GM19099 (cell line): ENCODE data around the gene PDCD7.

Experiments used
- POLR2A ChIP-seq: IDR thresholded peaks from 3 replicates; pipeline ENCODE4 v1.6.1; 2011; ENCODE audit warnings: low read depth; ENCODE audit not compliant: insufficient read length; ENCODE audit errors: extremely low read depth

PDCD7 gene

DNA sequence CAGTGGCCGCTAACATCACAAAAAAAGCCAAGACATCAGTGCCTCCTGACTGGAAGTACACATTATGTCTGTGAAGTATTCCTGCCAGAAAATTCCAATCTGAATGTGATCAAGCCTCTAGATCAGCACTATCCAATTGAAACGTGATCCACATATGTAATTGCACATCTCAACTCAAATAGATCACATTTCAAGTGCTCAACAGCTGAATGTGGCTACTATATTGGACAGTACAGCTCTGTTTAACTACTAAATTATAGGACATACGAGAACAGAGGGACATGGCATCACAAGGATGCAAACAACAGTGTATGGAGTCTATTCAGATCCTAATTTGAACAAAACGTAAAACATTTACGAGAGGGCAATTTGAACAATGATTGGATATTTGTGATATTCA is 18.1 kb downstream of the PDCD7 start:
- TF ChIP-seq POLR2A: no peak

DNA sequence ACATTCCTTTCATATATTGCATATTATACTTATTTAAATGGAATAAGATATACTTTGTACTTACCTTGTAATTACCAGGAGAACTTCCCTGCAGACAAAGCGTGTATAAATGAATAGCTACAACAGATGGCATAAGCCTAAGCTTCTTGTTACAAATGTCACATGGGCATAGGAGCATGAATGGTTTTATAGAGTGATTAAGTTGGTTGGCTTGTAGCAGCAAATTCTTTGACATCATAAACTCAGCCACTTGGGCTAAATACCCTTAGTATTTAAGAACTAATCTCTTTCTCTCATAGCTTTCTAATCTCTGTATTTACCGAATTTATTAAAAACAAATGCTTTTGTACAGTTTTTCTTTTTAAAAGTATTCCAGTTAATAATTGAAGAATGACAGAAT is 18.5 kb downstream of the PDCD7 start, which contains the start of gene UBAP1L:
Gene UBAP1L, minus strand, starts transcription at position 115 of the 400 bp plus-strand sequence. CDS start 8,985 bp downstream, outside the sequence.
- TF ChIP-seq POLR2A: no peak

DNA sequence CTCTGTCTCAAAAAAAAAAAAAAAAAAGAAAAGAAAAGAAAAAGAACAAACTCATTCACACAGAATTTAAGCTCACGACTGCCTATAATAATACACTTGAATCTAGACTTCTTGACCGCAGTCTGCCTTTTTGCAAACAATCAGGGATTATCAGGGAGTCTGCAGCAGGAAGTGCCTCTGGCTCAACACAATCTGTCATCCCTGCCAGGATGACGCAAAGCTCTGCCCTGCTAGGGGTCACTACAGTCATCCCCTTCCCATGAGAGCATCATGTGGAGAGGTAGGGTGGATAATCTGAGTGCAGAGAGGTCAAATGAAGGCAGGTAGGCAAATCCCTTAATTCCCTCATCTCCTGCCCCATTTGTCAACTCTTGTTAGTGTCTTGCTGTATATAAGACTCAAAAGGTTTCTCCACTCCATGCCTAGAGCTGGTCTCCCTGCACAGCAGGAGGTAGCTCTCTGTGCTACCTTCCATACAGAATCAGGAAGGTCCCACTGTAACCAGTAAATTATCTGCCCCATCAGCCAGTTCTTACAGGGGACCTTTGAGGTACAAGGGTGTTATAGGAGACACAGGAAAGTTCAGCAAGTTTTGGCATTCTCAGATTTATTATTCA is 22.8 kb downstream of the PDCD7 start:
- TF ChIP-seq POLR2A: no peak

DNA sequence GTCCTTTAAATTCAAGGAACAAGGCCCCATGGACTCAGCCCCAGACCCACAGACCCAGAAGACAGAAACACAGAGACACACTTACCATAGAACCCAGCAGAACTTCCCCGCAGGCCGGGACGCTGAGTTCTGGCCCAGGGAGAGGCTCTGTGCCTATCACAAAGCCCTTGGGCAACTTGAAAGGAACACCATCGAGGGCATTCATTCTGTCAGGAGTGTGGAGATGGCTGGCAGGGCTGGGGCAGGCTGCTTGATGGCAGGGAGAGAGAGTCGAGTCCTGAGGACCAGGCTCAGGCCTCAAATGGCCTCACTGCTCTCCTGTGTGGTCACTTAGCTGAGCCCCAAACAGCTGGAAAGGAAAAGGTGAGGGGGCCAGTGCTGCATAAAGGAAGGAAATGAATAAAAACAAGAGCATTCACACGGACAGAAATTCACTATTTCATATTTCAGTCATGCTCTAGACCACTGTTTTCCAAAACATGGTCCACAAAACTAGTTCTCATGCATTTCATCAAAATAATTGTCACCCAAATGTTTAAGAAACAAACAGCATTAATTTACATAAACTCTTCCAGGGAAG is 27.5 kb downstream of the PDCD7 start:
- no peak for TF ChIP-seq POLR2A

DNA sequence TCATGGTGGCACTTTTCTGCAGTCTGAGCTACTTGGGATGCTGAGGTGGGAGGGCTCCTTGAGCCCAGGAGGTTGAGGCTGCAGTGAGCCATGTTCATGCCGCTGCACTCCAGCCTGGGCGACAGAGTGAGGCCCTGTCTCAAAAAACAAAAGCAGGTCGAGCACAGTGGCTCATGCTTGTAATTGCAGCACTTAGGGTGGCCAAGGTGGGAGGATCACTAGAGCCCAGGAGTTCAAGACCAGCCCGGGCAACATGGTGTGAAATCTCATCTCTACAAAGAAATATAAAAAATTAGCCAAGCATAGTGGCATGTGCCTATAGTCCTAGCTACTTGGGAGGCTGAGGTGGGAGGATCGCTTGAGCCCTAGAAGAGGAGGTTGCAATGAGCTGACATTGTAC is 28.6 kb downstream of the PDCD7 start:
- TF ChIP-seq POLR2A: no peak

DNA sequence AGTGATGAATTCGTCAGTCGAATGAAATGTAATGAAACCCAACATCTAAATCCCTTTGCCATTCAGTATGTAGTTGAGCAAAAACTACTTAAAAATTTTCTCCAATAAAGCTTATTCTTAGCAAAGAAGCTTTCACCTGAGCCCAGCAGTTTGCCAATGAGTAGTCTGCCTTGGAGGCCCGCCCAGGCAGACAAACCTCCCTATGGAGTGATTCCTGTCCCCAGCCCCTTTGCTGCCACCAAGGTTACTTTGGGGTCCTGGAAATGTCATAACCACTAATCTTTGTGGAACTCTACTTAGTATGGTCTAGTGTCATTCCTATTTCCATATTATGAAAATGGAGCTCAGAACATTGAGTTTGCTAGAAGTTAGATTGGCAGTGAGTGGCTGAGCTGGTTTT is 30.7 kb downstream of the PDCD7 start:
- TF ChIP-seq POLR2A: no peak

DNA sequence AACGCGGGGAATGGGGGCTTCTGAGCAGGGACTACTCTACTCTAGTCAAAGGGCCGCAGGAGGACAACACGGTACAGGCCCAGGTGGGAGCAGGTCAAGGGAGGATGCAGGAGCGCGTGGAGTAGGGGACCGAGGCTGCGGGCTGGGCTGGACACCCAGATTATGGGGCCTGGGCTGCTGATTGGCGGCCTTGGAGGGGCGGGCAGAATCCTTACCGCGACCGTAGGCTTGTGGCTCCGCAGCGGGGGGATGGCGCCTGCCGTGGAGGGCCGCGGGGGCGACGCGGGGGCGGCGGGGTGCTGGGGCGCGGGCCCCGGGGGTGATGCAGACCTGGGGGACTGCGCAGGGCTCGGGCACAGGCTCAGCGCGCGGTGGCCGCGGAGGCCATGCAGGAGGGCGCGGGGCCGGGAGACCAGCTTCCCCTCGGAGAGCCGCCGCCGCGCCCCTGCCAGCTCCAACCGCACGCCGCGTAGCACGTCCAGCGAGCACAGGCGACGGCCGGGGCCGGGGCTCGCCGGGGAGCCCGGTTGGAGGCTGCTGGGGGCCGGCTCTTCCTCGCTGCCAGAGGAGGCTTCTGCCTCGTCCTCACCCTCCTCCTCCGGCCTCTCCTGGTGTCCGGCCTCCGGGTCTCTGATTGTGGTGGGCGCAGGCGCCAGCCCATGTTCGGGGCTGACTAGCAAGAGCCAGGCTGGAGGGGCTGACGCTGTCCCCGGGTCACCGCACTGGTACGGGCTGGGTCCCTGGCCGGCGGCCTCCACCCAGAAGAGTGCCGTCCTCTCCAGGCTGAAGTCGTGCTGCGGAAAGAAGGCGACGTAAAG is 31.5 kb downstream of the PDCD7 start:
- no peak for TF ChIP-seq POLR2A

DNA sequence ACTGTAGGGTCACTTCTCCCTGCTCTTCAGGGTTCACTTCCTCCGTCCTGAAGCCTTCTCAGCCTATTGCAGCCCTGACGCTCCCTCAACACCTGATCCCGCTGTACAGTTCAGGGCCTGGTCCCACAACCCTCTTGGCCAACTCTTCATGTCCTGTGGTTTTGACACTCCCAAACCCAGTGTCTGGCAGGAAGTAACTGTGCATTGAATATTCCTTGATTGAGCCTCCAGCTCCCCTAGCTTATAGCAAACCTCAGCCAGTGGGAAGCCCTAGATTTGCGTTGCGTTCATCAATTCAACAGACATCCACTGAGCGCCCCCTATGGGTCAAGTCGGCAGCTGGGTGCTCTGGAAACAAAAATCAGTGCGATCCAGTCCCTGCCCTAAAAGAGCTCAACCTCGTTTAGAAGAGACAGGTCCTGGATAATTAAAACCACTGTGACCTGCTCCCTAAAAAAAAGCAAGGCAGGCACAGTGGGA is 32.2 kb downstream of the PDCD7 start:
- TF ChIP-seq POLR2A: no peak

DNA sequence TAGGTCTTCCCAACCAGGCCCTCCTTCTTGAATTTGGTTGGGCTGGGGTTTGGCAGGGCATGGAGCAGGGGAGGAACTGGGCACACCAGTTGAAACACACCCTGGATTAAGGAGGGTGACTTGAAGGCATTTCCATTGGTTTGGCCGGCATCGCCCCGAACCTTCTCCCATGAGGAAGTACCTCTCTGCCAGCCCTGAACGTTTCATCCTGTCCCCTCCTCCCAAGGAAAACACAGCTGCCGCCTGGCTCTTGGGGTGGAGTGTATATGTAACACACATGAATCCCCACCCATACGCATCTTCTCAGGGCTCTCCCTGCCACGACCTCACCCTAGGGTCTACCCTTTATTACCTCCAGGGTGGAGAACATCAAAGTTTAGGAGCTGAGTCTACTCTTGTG is 33.2 kb downstream of the PDCD7 start:
- no peak for TF ChIP-seq POLR2A

DNA sequence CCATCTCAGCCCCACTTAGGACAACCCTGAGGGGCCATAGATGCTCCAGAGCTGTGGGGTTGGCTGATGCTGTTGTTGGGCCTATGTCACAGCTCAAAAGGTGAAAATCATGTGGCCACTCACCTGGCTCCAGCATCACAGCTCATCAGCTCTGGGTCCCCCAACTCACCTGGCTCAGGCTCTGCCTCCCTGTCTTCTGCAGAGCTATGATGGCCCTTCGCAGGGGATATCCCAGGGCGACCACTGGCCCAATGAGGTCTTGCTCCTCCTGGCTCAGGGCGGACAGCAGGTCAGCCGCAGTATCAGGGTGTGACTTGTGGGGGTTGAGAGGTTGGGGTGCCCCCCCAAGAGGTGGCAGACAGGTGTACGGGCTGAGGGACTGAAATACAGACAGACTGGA is 34.3 kb downstream of the PDCD7 start:
- no peak for TF ChIP-seq POLR2A

DNA sequence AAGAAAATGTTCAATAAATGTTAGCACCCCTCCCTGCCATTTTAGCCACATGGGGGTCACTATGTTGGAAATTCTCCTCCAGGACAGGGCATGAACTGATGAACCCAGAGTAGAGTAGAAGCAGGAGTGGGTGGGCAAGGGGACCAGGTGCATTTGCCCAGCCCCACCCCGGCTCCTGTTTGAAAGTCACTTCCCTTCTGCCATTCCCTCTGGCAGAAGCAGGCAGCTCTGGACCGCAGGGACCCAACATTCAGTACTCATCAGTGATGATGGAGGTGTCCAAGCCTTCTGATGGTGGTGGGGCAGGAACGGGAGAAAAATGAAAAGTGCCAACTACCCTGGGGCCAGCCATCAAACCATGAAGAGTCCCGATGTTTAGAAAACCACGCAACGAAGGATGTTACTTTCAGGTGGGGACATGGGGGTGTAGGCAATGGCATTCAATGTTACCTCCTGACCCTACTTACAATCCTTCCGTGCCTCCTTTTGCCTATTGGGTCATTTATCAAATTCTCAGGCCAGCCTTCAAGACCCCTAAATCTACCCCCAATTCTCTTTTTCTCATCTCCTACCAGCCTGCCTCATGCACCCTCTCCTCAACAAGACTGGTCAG is 35.9 kb downstream of the PDCD7 start:
- no peak for TF ChIP-seq POLR2A

DNA sequence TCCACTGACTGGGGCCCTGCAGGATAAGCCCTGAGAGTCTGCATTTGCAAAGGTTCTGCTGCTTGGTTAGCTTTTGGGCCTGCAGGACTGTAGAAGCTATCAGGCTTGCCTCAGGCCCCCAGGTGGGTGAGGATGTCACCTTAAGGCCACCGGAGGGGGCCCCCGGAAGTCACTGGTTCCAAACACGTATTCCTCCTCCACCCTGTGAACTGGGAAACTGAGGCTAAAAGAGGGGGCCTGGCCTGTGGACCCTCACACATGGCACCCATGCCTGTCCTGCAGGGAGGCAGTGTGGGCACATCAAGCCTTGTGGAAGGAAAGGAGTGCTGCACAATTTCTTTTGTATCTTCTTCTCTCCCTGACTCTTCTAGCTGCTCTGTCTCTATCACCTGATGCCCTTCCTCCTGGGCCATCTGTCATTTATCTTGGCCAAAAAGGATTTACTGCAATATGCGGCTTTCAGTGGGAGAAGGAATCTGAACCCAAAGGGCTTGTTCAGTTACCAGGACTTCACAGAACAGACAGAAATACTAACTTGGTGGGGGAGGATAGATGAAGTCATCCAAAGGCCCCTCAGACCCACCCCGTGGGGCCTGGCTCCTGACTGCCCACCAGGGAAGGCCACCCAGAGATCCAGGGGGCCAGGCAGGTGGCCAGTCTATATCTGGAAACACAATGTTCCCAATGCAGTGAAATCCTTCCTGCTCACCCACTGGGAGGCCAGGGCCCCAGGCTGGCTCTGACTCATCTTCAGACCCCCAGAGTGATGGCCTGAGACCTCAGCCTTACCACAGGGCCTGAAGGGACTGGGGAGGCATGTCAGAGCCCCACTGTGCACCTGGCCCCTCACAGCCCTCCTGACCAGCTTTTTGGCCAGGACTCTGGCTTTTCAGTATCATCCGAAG is 36.9 kb downstream of the PDCD7 start:
- TF ChIP-seq POLR2A: no peak

DNA sequence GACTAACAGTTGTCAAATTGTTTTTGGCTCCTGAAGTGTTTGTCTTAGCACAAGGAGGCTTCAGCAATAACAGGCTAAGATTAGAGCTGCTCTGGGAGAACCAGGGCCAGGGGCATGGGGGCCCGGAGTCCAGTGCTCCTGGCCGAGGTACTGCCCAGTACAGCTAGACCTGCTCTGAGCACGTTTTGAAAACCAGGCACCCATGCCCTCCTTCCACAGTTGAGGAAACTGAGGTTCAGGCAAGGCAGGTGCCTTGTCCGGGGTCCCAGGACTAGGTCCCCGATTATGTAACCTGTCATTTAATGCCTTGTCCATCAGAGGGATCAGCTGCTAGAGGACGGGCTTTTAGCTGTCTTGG is 37.9 kb downstream of the PDCD7 start:
- no peak for TF ChIP-seq POLR2A

DNA sequence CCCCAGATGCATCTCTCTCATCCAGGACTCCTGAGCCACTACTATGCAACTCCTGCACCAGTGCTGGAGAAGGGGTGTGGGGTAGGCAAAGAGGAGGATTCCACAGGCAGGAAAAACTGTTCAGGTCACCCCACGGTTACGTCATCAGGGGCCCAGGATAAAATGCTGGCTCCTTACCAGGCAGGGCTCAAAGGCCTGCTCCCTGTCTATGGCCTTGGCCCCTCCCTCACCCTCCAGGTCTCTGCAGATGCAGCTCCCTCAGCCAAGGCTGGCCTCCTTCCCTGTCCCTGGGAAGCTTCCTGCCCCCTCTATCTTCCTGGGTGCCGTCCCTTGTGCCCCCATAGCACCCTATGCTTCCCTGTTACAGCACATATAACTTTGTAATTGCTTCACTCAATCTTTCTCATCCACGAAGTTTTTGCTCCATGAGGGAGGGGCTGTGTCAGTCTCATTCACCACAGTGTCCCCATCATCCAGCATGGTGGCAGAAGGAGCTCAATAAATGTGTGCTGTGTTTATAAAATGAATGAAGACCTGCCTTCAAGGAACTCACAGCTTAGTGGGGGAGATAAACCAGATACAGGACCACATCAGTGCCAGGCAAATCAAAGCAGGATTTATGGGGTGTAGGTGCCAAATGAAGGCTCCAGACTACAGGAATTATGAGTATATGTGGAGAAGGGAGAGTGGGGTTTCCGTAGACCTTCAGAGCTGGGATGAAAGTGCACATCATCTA is 38.4 kb downstream of the PDCD7 start:
- no peak for TF ChIP-seq POLR2A

DNA sequence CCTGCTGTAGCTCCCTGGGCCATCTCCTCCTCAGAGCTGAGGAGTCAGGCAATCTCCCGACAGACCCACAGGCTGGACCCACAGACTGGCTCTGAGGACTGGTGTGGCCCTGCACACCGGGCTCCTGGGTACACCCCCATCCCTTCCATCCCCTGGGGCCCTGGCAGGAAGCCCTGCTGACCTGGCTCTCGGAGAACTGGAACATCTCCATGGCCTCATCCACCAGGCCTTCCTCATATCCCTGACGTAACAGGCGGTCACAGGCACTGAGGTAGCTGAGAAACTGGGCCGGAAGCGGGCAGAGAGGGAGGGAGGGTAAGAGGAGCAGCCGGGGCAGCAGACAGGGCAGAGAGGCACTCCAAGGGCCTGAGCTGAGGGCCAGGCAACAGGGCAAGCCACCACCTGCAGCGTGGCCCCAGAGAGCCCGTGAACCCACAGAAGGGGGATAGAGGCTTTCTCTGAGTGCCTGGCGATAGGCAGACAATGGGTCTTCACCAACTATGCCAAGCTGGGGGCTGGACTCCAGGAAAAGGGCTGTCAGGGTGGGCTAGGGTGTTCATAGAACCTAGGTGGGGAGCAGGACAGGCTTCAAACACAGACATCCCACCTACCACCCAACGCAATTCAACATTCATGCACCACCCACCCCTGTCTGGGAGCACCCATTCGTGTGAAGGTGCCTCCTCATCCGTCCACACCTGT is 39.2 kb downstream of the PDCD7 start:
- TF ChIP-seq POLR2A: no peak
